Ovary (tissue), 9 donors: ENCODE results near the gene GJD3. TPM values are rescaled to one million over a fixed set of nuclear protein-coding genes. Genes with fewer than 3 reads are reported as not detected.

Experiments
- DNase-seq, 5 donors: peaks; one replicate each; pipeline ENCODE4 v3.0.0-alpha.2; 2019 to 2020
- H3K27ac ChIP-seq, 2 donors: fragments of 200-600 bp; one replicate each; pipeline versions ENCODE4 v1.5.1 to v1.8.0; 2019 to 2022
- H3K27me3 ChIP-seq: fragments of 200-600 bp; one replicate; pipeline ENCODE4 v1.8.0; 2022
- H3K36me3 ChIP-seq: fragments of 200-600 bp; sonication (generic); one replicate; pipeline ENCODE4 v1.5.1; 2019
- H3K4me1 ChIP-seq: one replicate; pipeline ENCODE4 v1.8.1; 2013; ENCODE audit warnings: mild to moderate bottlenecking, moderate library complexity; ENCODE audit not compliant: insufficient read depth
- H3K4me3 ChIP-seq: fragments of 200-600 bp; sonication (generic); one replicate; pipeline ENCODE4 v1.5.1; 2017
- H3K9me3 ChIP-seq, 2 donors: fragments of 200-600 bp in 1 of 2; sonication (generic) in 1 of 2; one replicate each; pipeline versions ENCODE4 v1.5.1 to v1.8.1; 2013 to 2019; ENCODE audit warnings: mild to moderate bottlenecking in 1 of 2, moderate library complexity in 1 of 2
- CTCF ChIP-seq, 3 donors: fragments of 450-650 bp in 2 of 3; fragments of 200-600 bp in 1 of 3; IDR thresholded peaks; one replicate each; pipeline versions ENCODE4 v1.5.1 to v1.8.0; 2016 to 2022; ENCODE audit warnings: antibody characterized with exemption in 3 of 3, mild to moderate bottlenecking in 1 of 3
- EP300 ChIP-seq: sonication (generic); formaldehyde crosslinking; IDR thresholded peaks from one replicate; pipeline ENCODE4 v1.6.1; 2017; ENCODE audit warnings: antibody characterized with exemption
- POLR2A ChIP-seq: fragments of 450-650 bp; IDR thresholded peaks from one replicate; pipeline ENCODE4 v1.6.1; 2017; ENCODE audit warnings: antibody characterized with exemption, mild to moderate bottlenecking, moderate library complexity
- WGBS, 3 donors: extraction: QIAGEN DNeasy Blood & Tissue Kit in 1 of 3; methylation state at CpG; one replicate each; pipeline versions ENCODE4 v1.1.5 to v1.1.7; 2013 to 2017; 5-methylcytosine and 5-hydroxymethylcytosine counted together
- intact Hi-C, 4 donors: fragments of 100-400 bp; cut with DNase I; formaldehyde crosslinking; loops; one replicate each; pipeline versions ENCODE4 v1.11.0 to v1.15.1; 2022 to 2023
- polyA plus RNA-seq, 2 donors: library from polyadenylated mRNA; stranded (reverse); fragments of 200-250 nt in 1 of 2; fragments of 350-450 nt in 1 of 2; fragmentation: Illumina TruSeq in 1 of 2; extraction: RNeasy Lipid Tissue Mini Kit (QIAGEN cat#74804) in 1 of 2; gene quantifications; one replicate each; pipeline ENCODE4 v1.2.3, GENCODE V29; 2013 to 2014
- total RNA-seq, 7 donors: library from RNA; depleted of rRNA in 2 of 7; stranded (reverse); fragments of >200 nt in 2 of 7; fragmentation: NEBNext Ultra II Directional in 3 of 7; extraction: Animal tissue kit (Norgen Biotek cat#: 25700) in 3 of 7; gene quantifications; one replicate each; pipeline versions ENCODE4 v1.1.0 to v1.2.4, GENCODE V29; 2016 to 2023
- donor health status: DM: no; HTN: no; CAD: no; lungs with moderate emphysema.
- donor health status: DM: no; HTN: no; CAD: no.
- donor health status: Bipolar disorder and iron deficiency.
- donor health status: DM: yes; HTN: yes; CAD: no.
- donor health status: DM: no; HTN: no; CAD: no.
- donor health status: DM: yes; HTN: yes; CAD: no.

Gene GJD3
- total and polyA plus RNA-seq, 9 donors, result 0.24 to 1.8 (median 0.87) TPM; not detected in 3

- Histone ChIP-seq H3K27ac (no peak overlapping the region), H3K36me3 (no peaks in the 10 kb centered on the region), H3K4me1 (peaks cover 5% of the 10 kb centered on the region), H3K4me3 (no peak overlapping the region), H3K27me3 (no peaks in the 10 kb centered on the region), H3K9me3 (no peaks in the 10 kb centered on the region)
- no peak for DNase-seq
- 73 to 79% (median 77%) methylated on average over 22 to 24 of the region's 24 CpGs for WGBS, 3 donors
- intact Hi-C loops, result loop anchor here in 1 of 4 donors (2.0 to 10.0 kb wide), 3 partner anchors 73 to 199 kb away; no protein-coding TSS in a partner anchor
- no peak for TF ChIP-seq CTCF (IDR thresholded peaks at IDR 0.05)
- no peak for TF ChIP-seq POLR2A
- TF ChIP-seq EP300, result no peak
Observed at GRCh38 chr17:40361925-40362695, 2.4 kb downstream of the GJD3 start.

DNA sequence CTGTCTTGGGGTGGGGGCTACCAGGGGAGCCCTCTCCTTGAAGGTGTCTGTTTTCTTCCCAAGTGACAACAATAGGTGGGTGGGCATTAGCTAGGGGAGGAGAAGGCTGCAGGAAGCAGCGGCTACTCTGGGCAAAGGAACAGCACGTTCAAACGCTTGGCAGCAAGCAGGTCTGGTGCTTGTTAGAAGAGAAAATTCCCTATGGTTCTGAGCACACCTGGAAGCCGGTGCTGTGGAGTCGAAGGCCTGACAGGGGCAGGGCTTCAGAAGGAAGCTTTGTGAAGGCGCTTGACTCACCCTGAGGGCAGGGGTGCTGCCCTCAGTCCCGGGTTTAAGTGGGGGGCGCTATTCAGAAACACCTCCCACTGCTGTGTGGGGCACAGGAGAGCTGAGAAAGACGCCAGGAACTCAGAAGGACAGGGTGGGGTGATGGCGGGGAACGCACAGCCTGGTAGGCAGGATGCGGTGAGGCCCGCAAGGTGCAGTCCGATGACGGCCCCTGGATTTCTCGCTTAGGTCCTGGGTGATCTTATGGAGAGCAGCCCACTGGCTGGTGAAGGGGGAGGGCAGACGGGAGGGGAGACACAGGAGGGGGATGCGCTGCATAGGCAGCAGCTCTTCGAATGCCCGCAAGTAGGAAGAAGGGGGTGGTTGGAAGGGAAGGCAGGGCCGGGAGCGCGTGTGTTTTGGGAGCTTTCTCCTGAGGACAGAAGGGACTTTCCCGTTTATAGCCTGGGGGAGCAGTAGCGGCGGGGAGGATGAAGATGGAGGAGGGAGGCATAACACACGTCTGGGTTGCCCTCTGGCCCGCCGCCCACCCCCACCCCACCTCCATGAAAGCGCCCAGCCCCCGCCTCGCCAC, 3.2 kb downstream of the GJD3 start:
- no peak overlapping the region for H3K27ac ChIP-seq
- H3K27me3 ChIP-seq, result no peaks in the 10 kb centered on the region
- no peaks in the 10 kb centered on the region for H3K36me3 ChIP-seq
- no peak for TF ChIP-seq EP300
- no peaks in the 10 kb centered on the region for H3K9me3 ChIP-seq
- H3K4me1 ChIP-seq, result peaks cover 5% of the 10 kb centered on the region
- H3K4me3 ChIP-seq, result no peak overlapping the region
- no peak for DNase-seq
- intact Hi-C loops, result loop anchor here in 1 of 4 donors (10.0 kb wide), 2 partner anchors 74 to 164 kb away; no protein-coding TSS in a partner anchor
- 67 to 72% (median 70%) methylated on average over 32 of the region's 32 CpGs for WGBS, 3 donors

DNA sequence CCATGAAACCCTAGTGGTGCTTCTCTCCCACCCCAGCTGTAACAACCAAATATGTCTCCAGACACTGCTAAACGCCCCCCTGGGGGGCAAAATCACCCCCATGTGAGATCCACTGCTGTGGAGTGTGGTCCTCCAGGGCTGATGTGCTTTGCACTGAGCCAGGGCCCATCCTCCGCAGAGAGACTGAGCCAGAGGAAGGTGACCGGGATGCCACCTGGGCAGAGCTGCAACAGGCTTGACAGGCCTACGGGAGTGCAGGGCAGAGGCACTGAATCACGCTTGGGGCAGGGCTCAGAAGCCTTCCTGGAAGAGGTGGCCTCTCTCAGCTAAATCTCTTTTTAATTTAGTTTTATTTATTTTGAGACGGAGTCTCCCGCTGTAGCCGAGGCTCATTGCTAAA, 4.4 kb downstream of the GJD3 start:
- no peak for TF ChIP-seq CTCF (IDR thresholded peaks at IDR 0.05)
- TF ChIP-seq POLR2A, result no peak
- no peak overlapping the region for H3K27ac ChIP-seq
- no peak for DNase-seq
- H3K9me3 ChIP-seq, result no peaks in the 10 kb centered on the region
- H3K36me3 ChIP-seq, result no peaks in the 10 kb centered on the region
- H3K4me3 ChIP-seq, result no peak overlapping the region
- peaks cover 7% of the 10 kb centered on the region for H3K4me1 ChIP-seq
- WGBS, 3 donors, result 76 to 90% (median 80%) methylated on average over 8 of the region's 8 CpGs
- intact Hi-C loops, result loop anchor here in 1 of 4 donors (10.0 kb wide), 2 partner anchors 75 to 165 kb away; no protein-coding TSS in a partner anchor
- H3K27me3 ChIP-seq, result no peaks in the 10 kb centered on the region

GRCh38 chr17:40358323-40359038, 6.1 kb downstream of the GJD3 start:
- H3K36me3 ChIP-seq, result no peaks in the 10 kb centered on the region
- intact Hi-C loops, result loop anchor here in 3 of 4 donors (5.0 to 10.0 kb wide), 5 partner anchors 154 to 196 kb away; no protein-coding TSS in a partner anchor
- TF ChIP-seq EP300 (no peak), CTCF (IDR thresholded peaks at IDR 0.05) (peak; percentile 94 to 97 (median 95))
- peak; percentile 83 to 94 (median 93) for DNase-seq
- H3K4me1 ChIP-seq, result peaks cover 6% of the 10 kb centered on the region
- no peak overlapping the region for H3K27ac ChIP-seq
- no peaks in the 10 kb centered on the region for H3K27me3 ChIP-seq
- WGBS, 3 donors, result 10 to 12% (median 10%) methylated on average over 17 of the region's 17 CpGs
- H3K4me3 ChIP-seq, result no peak overlapping the region
- no peaks in the 10 kb centered on the region for H3K9me3 ChIP-seq
